PC-3 (cell line): Measurements from ENCODE around the gene A2ML1. TPM values are rescaled to one million over a fixed set of nuclear protein-coding genes. Genes with fewer than 3 reads are reported as not detected.

Experiments used
- ATAC-seq: fragments of 200-7000 bp; cut with Tn5 transposase; 2 replicates; pipeline ENCODE4 v1.9.1; 2020; ENCODE audit warnings: mild to moderate bottlenecking, moderate library complexity
- BruUV-seq: library from RNA; stranded (reverse); fragments of 400-500 nt; replicated peaks from 2 replicates; lab custom pipeline; 2021; lab: Mats Ljungman, UMichigan
- CTCF ChIA-PET: fragments of 300-600 bp; sonication (Branson Sonifier 250); formaldehyde crosslinking; loops from one replicate; lab custom pipeline; 2022; ENCODE audit warnings: antibody characterized with exemption; lab: Charles Lee
- POLR2A ChIA-PET: fragments of 300-600 bp; sonication (Branson Sonifier 250); formaldehyde crosslinking; loops from one replicate; lab custom pipeline; 2022; ENCODE audit warnings: antibody characterized with exemption; ENCODE audit not compliant: unreplicated experiment; lab: Charles Lee
- DNase-seq: peaks from one replicate; pipeline ENCODE4 v3.0.0-alpha.2; 2015
- H2AFZ ChIP-seq: fragments of 300-600 bp; sonication (generic); 2 replicates; pipeline ENCODE4 v1.6.0; 2016; ENCODE audit warnings: antibody characterized with exemption, low read length
- H3F3A ChIP-seq: fragments of 300-600 bp; sonication (generic); one replicate; pipeline ENCODE4 v1.6.0; 2017; ENCODE audit warnings: antibody characterized with exemption, low read length, control low read depth, mild to moderate bottlenecking; ENCODE audit not compliant: unreplicated experiment
- H3K27ac ChIP-seq: fragments of 300-600 bp; sonication (generic); 2 replicates; pipeline ENCODE4 v1.5.1; 2016; ENCODE audit warnings: mild to moderate bottlenecking, low read length
- H3K27me3 ChIP-seq: fragments of 300-600 bp; sonication (generic); 2 replicates; pipeline ENCODE4 v1.6.1; 2016; ENCODE audit warnings: low read length, mixed read lengths
- H3K36me3 ChIP-seq: fragments of 300-600 bp; sonication (generic); 2 replicates; pipeline ENCODE4 v1.6.1; 2016; ENCODE audit warnings: low read depth, mixed run types, low read length, mixed read lengths
- H3K4me1 ChIP-seq: fragments of 300-600 bp; sonication (generic); 2 replicates; pipeline ENCODE4 v1.5.1; 2016; ENCODE audit warnings: low read length; ENCODE audit not compliant: insufficient read depth
- H3K4me2 ChIP-seq: fragments of 300-600 bp; sonication (generic); 2 replicates; pipeline ENCODE4 v1.6.0; 2016; ENCODE audit warnings: low read length
- H3K4me3 ChIP-seq: fragments of 300-600 bp; sonication (generic); 2 replicates; pipeline ENCODE4 v1.5.1; 2016; ENCODE audit warnings: mild to moderate bottlenecking, low read length, mixed read lengths
- H3K79me2 ChIP-seq: fragments of 300-600 bp; sonication (generic); 2 replicates; pipeline ENCODE4 v1.6.1; 2017; ENCODE audit warnings: low read length, mixed read lengths
- H3K9ac ChIP-seq: fragments of 300-600 bp; sonication (generic); 2 replicates; pipeline ENCODE4 v1.6.0; 2016; ENCODE audit warnings: mild to moderate bottlenecking, low read length
- H3K9me2 ChIP-seq: fragments of 300-600 bp; sonication (generic); replicated peaks from 2 replicates; pipeline ENCODE4 v1.6.1; 2016; ENCODE audit warnings: mixed run types, low read length, mixed read lengths
- H3K9me3 ChIP-seq: fragments of 300-600 bp; sonication (generic); 2 replicates; pipeline ENCODE4 v1.6.1; 2016; ENCODE audit warnings: low read length, mixed read lengths
- H4K20me1 ChIP-seq: fragments of 300-600 bp; sonication (generic); 2 replicates; pipeline ENCODE4 v1.6.1; 2016; ENCODE audit warnings: low read length, mixed read lengths
- CTCF ChIP-seq: fragments of 300-600 bp; sonication (generic); conservative IDR thresholded peaks from 2 replicates; pipeline ENCODE4 v1.5.1; 2017; ENCODE audit warnings: antibody characterized with exemption, low read depth, mild to moderate bottlenecking, low read length
- EZH2 ChIP-seq: fragments of 300-600 bp; sonication (generic); IDR thresholded peaks from one replicate; pipeline ENCODE4 v1.6.1; 2017; ENCODE audit warnings: antibody characterized with exemption, mild to moderate bottlenecking, low read length; ENCODE audit not compliant: unreplicated experiment
- EZH2phosphoT487 ChIP-seq: fragments of 300-600 bp; sonication (generic); IDR thresholded peaks from 2 replicates; pipeline ENCODE4 v1.6.1; 2018; ENCODE audit warnings: mild to moderate bottlenecking, antibody characterized with exemption, low read length, borderline replicate concordance
- intact Hi-C: fragments of 100-400 bp; cut with micrococcal nuclease; formaldehyde crosslinking; loops from 2 replicates; pipeline ENCODE4 v1.9.0; 2023
- total RNA-seq: library from RNA; depleted of rRNA; stranded (reverse); fragments of >200 nt; gene quantifications from 2 replicates; pipeline ENCODE4 v1.2.3, GENCODE V29; 2014

A2ML1 gene
- total RNA-seq, 1 experiment from 2014 or later: 0.36 TPM

- H3K27ac ChIP-seq: no peak overlapping the region
- no peak overlapping the region for H2AFZ ChIP-seq
- no peaks in the 10 kb centered on the region for H3K9me3 ChIP-seq
- no peak for DNase-seq
- H3K4me2 ChIP-seq: no peak overlapping the region
- H3K27me3 ChIP-seq: no peaks in the 10 kb centered on the region
- ATAC-seq: no peak
- TF ChIP-seq EZH2 (no peak), CTCF (no peak), EZH2phosphoT487 (no peak)
- H3K79me2 ChIP-seq: no peaks in the 10 kb centered on the region
- POLR2A ChIA-PET: no interaction called here
- H3F3A ChIP-seq: no peaks in the 10 kb centered on the region
- intact Hi-C loops: no loop called here
- H4K20me1 ChIP-seq: no peaks in the 10 kb centered on the region
- CTCF ChIA-PET: no interaction called here
- no peaks in the 10 kb centered on the region for H3K36me3 ChIP-seq
- BruUV-seq: no TSS peak
- no peak overlapping the region for H3K4me3 ChIP-seq
- H3K9me2 ChIP-seq: no peaks in the 10 kb centered on the region
- no peak overlapping the region for H3K9ac ChIP-seq
- no peaks in the 10 kb centered on the region for H3K4me1 ChIP-seq
Observed at GRCh38 chr12:8906266-8907180, 84.1 kb downstream of the A2ML1 start.

GRCh38 chr12:8907513-8907912 is 85.1 kb downstream of the A2ML1 start:
- CTCF ChIA-PET: no interaction called here
- H3K4me3 ChIP-seq: no peak overlapping the region
- no peak overlapping the region for H2AFZ ChIP-seq
- BruUV-seq: no TSS peak
- TF ChIP-seq CTCF (no peak), EZH2phosphoT487 (no peak), EZH2 (no peak)
- intact Hi-C loops: no loop called here
- no peak overlapping the region for H3K4me2 ChIP-seq
- POLR2A ChIA-PET: no interaction called here
- ATAC-seq (no peak), DNase-seq (no peak)
- H3K27ac ChIP-seq: no peak overlapping the region
- no peaks in the 10 kb centered on the region for H3K4me1 ChIP-seq
- no peaks in the 10 kb centered on the region for H3F3A ChIP-seq
- no peak overlapping the region for H3K9ac ChIP-seq
- no peaks in the 10 kb centered on the region for H4K20me1 ChIP-seq
- no peaks in the 10 kb centered on the region for H3K36me3 ChIP-seq
- no peaks in the 10 kb centered on the region for H3K27me3 ChIP-seq
- no peaks in the 10 kb centered on the region for H3K9me2 ChIP-seq
- H3K79me2 ChIP-seq: no peaks in the 10 kb centered on the region
- no peaks in the 10 kb centered on the region for H3K9me3 ChIP-seq

- no TSS peak for BruUV-seq
- Histone ChIP-seq H3K4me1 (peaks cover 11% of the 10 kb centered on the region), H2AFZ (no peak overlapping the region), H3K27ac (no peak overlapping the region), H3F3A (no peaks in the 10 kb centered on the region), H3K9ac (no peak overlapping the region), H3K79me2 (no peaks in the 10 kb centered on the region), H3K9me2 (no peaks in the 10 kb centered on the region), H3K36me3 (no peaks in the 10 kb centered on the region), H4K20me1 (no peaks in the 10 kb centered on the region), H3K4me3 (no peak overlapping the region), H3K4me2 (no peak overlapping the region), H3K27me3 (no peaks in the 10 kb centered on the region), H3K9me3 (no peaks in the 10 kb centered on the region)
- ATAC-seq: no peak
- intact Hi-C loops: loop anchor here (5.0 kb wide), 1 partner anchor 138 kb away; no protein-coding TSS in a partner anchor
- DNase-seq: no peak
- POLR2A ChIA-PET: no interaction called here
- CTCF ChIA-PET: no interaction called here
- no peak for TF ChIP-seq CTCF
- TF ChIP-seq EZH2: no peak
- no peak for TF ChIP-seq EZH2phosphoT487
Observed at GRCh38 chr12:8909752-8910151, 87.3 kb downstream of the A2ML1 start.
